ENCODE measurements around the gene OPTC.

GRCh38 chr1:203453616-203454015 is 40.3 kb upstream of the OPTC start:
- TF ChIP-seq ZC3H10 (CRISPR knock-in tag; IDR thresholded peaks at IDR 0.05), result no peak
- no peak for TF ChIP-seq ZNF565 (CRISPR knock-in tag; conservative IDR thresholded peaks at IDR 0.05; ENCODE audit: low read depth)
- TF ChIP-seq PPARA (CRISPR knock-in tag; IDR thresholded peaks at IDR 0.05; ENCODE audit: borderline replicate concordance), result no peak
- TF ChIP-seq ZNF70 (CRISPR knock-in tag; IDR thresholded peaks at IDR 0.05), result no peak
- TF ChIP-seq ARNTL (CRISPR knock-in tag; IDR thresholded peaks at IDR 0.05; ENCODE audit: borderline replicate concordance, low read depth), result no peak
- no peak for TF ChIP-seq ISL1 (CRISPR knock-in tag; IDR thresholded peaks at IDR 0.05)

Data from SK-N-SH treated with all-trans-retinoic acid at 6 μM for 48 hours (cell line).